Fibroblast of the aortic adventitia (primary cell): ENCODE measurements around the gene ARHGAP12. TPM values are rescaled to one million over a fixed set of nuclear protein-coding genes. Genes with fewer than 3 reads are reported as not detected.
A peak's percentile ranks its signal among the peaks of the same experiment; 100 is the strongest.

Experiments used
- DNase-seq: peaks from one replicate; pipeline ENCODE4 v3.0.0-alpha.2; 2010; ENCODE audit warnings: low read depth
- H3K4me3 ChIP-seq: 2 replicates; pipeline ENCODE4 v1.5.1; 2011; ENCODE audit warnings: low read depth, mild to moderate bottlenecking, control low read depth, low read length, moderate library complexity
- total RNA-seq: library from RNA; depleted of rRNA; stranded (reverse); fragments of >200 nt; gene quantifications from 2 replicates; pipeline ENCODE4 v1.2.3, GENCODE V29; 2012; ENCODE audit warnings: low replicate concordance
- TF ChIP-seq, protein P1 (sequence below): IDR thresholded peaks from 2 replicates; pipeline ENCODE4 v1.5.1; 2011; ENCODE audit warnings: mild to moderate bottlenecking, low read length, control low read depth, inconsistent platforms; ENCODE audit not compliant: insufficient read depth

The ARHGAP12 gene
- total RNA-seq, 1 donor = 77.9 TPM

DNA sequence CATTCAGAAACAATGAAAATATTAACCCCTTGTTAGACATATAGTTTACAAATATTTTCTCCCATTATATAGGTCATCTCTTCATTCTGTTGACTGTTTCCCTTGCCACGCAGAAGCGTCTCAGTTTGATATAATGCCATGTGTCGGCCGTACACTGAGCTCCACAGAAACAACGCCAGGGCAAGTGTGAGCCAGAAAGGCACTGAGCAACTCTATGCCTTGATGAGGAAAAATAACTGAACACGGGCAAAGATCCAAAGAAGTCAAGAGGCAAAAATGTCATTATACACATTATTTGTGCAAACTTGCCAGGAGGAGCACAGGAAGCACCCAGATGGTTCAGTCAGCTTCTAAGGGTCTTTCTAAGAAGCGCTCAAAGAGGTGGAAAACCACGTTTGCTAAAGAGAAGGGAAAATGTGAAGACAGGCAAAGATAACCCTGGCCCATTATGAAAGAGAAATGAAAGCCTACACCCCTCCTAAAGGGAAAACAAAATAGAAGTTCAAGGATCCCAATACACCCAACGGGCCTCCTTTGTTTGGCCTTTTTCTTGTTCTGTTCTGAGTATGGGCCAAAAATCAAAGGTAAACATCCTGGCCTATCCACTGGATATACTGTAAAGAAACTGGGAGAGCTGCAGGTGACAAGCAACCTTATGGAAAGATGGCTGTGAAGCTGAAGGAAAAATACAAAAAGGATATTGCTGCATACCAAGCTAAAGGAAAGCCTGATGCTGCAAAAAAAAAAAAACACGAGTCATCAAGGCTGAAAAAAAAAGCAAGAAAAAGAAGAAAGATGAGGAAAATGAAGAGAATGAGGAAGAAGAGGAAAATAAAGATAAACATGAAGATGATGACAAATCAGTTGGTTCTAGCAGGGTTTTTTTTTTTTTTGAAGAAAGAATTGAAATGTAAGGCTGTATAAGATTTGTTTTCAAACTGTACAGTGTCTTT, 15.5 kb downstream of the ARHGAP12 start:
- TF ChIP-seq, protein P1, sequence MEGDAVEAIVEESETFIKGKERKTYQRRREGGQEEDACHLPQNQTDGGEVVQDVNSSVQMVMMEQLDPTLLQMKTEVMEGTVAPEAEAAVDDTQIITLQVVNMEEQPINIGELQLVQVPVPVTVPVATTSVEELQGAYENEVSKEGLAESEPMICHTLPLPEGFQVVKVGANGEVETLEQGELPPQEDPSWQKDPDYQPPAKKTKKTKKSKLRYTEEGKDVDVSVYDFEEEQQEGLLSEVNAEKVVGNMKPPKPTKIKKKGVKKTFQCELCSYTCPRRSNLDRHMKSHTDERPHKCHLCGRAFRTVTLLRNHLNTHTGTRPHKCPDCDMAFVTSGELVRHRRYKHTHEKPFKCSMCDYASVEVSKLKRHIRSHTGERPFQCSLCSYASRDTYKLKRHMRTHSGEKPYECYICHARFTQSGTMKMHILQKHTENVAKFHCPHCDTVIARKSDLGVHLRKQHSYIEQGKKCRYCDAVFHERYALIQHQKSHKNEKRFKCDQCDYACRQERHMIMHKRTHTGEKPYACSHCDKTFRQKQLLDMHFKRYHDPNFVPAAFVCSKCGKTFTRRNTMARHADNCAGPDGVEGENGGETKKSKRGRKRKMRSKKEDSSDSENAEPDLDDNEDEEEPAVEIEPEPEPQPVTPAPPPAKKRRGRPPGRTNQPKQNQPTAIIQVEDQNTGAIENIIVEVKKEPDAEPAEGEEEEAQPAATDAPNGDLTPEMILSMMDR = no peak

DNA sequence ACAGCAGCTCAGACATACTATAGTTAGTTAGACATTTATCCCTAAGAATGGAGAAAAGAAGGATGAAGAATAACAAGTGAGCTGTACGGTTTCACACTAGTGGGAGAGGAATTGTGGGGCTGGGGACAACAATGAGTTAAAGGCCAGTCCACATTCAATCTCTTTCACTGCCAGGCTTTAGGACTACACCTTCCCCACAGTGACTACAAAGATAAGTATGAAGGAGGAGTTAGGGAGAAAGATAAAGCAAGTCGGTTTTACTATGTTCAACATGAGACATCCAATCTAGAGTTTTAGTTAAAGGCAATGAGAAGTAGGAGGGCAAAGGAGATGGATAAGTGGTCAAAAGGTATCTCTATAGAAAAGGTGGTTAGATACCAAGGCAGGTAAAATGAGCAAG, 16.3 kb downstream of the ARHGAP12 start:
- no peak overlapping the region for H3K4me3 ChIP-seq
- DNase-seq = peak; percentile 58
- TF ChIP-seq, protein P1 = no peak

More for the DNA sequence above, 15.5 kb downstream of the ARHGAP12 start:
- H3K4me3 ChIP-seq = no peak overlapping the region
- peak; percentile 46 for DNase-seq

DNA sequence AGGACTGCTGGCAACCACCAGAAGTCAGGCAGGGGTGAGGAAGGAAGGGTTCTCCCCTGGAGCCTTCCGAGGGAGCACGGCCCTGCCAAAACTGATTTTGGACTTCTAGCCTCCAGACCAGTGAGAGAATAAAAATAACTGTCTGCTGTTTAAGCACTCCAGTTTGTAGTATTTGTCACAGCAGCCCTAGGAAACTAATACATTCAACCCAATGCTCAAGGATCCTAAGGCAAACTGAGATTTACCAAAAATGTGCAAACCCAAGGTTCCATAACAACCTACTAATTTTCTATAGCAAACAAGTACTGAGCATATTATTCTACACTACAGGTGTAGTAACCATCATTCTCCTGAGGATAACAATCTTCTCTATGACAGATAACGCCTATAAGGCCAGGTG, 18.6 kb downstream of the ARHGAP12 start:
- no peak overlapping the region for H3K4me3 ChIP-seq
- TF ChIP-seq, protein P1 = no peak
- DNase-seq = no peak

DNA sequence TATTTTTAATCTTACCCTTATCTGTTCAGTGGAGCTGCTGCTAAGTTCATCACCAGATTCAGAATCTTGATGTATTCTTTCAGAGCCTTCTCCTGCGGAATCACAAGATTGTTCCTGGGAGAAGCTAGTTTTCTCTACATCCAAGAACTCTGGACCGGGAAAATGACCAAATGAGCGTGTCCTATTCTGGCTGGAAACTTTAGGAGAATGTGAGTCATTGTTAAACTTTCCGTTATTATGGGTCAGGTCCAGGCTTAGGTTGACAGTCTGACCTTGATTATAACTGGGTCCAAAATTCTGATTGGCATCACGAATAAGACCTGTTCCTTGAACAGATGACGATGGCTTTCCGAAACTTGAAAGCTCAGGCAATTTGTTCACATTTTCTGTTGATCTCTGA, 20.5 kb downstream of the ARHGAP12 start:
- DNase-seq = peak; percentile 61
- H3K4me3 ChIP-seq = no peak overlapping the region
- TF ChIP-seq, protein P1 = no peak

DNA sequence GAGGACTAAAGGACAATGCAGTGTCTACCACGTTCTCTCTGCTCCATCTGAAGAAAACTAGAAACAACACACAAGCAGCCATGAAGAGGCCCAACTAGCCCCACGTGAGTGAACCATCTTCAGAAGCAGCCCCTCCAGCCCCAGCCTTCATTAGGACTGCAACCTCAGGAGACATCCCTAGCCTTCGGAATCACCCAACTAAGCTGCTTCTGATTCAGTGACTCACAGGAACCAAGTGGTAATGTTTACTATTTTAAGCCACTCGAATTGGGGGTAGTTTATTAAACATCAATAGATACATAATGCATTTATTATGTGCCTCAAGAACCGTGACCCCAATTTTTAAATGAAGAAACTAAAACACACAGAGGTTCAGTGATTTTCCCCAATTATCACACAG, 22.6 kb downstream of the ARHGAP12 start:
- H3K4me3 ChIP-seq = no peak overlapping the region
- TF ChIP-seq, protein P1 = no peak
- no peak for DNase-seq

DNA sequence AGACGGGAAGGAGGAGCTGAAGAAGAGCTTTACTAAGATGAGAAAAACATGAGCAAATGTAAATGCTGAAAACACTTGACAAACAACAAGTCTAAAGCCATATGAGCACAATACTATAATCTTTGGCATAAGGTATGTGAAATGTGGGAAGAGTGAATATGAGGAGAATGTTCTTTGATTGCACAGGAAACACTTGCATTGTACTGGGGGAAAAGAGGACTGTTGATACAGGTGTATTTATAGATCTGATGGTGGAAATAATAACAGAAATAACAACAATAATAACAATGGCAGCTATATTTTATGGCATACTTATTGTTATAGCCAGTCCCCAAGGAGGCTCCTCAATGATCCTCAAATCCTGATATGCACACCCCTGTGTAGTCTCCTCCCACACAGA, 23.0 kb downstream of the ARHGAP12 start:
- DNase-seq = no peak
- TF ChIP-seq, protein P1 = no peak

More for the DNA sequence above, 23.0 kb downstream of the ARHGAP12 start:
- H3K4me3 ChIP-seq = no peak overlapping the region
